PC-3 (cell line): ENCODE measurements around the gene KRTAP10-2.

Source experiments
- EZH2 ChIP-seq: fragments of 300-600 bp; sonication (generic); IDR thresholded peaks from one replicate; pipeline ENCODE4 v1.6.1; 2017; ENCODE audit warnings: antibody characterized with exemption, mild to moderate bottlenecking, low read length; ENCODE audit not compliant: unreplicated experiment
- EZH2phosphoT487 ChIP-seq: fragments of 300-600 bp; sonication (generic); IDR thresholded peaks from 2 replicates; pipeline ENCODE4 v1.6.1; 2018; ENCODE audit warnings: mild to moderate bottlenecking, antibody characterized with exemption, low read length, borderline replicate concordance
- TF ChIP-seq, protein P1 (sequence below): fragments of 300-600 bp; sonication (generic); conservative IDR thresholded peaks from 2 replicates; pipeline ENCODE4 v1.5.1; 2017; ENCODE audit warnings: antibody characterized with exemption, low read depth, mild to moderate bottlenecking, low read length

DNA sequence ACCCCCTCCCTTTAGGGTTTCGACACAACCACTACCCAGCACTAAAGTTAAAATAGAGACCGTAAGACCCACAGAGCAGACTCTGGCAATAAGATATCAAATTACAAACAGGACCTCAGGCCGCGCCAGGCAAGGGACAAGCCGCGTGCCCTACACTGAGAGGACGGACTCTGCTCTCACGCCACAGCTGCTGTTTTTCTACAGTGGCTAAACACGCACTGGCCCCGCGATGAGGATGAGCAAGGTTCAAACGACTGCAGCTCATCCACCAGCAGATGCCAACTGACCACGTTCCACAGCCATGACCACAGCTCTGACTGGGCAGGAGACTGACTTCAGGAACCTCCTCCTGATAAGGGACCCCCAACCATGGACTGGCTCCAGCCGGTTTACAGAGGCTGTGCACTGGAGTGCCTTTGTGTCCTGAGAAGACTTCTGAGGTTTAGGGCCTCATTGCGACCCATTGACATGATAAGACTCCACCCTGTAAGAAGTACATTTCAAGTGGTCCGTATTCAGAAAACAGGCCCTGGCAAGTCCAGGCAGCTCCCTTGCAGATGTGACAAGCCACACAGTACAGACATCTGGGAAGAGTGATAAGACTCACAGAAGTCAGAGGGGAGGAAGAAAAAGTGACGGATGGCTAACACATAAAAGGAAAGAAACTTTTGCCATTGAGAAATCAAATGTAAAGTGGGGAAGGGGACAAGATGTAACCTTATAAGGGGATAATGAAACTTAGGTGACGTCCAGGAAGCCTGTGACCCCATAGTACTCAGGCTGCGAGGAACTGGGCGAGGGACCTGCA, 42.5 kb upstream of the KRTAP10-2 start:
- TF ChIP-seq, protein P1, sequence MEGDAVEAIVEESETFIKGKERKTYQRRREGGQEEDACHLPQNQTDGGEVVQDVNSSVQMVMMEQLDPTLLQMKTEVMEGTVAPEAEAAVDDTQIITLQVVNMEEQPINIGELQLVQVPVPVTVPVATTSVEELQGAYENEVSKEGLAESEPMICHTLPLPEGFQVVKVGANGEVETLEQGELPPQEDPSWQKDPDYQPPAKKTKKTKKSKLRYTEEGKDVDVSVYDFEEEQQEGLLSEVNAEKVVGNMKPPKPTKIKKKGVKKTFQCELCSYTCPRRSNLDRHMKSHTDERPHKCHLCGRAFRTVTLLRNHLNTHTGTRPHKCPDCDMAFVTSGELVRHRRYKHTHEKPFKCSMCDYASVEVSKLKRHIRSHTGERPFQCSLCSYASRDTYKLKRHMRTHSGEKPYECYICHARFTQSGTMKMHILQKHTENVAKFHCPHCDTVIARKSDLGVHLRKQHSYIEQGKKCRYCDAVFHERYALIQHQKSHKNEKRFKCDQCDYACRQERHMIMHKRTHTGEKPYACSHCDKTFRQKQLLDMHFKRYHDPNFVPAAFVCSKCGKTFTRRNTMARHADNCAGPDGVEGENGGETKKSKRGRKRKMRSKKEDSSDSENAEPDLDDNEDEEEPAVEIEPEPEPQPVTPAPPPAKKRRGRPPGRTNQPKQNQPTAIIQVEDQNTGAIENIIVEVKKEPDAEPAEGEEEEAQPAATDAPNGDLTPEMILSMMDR, result no peak
- TF ChIP-seq EZH2, result no peak
- TF ChIP-seq EZH2phosphoT487, result no peak
